PC-9 (cell line): ENCODE data around the gene ZFAND2B. TPM values are rescaled to one million over a fixed set of nuclear protein-coding genes. Genes with fewer than 3 reads are reported as not detected.

Experiments
- BruUV-seq: library from RNA; stranded (reverse); fragments of 400-500 nt; replicated peaks from 2 replicates; lab custom pipeline; 2021; lab: Mats Ljungman, UMichigan
- CTCF ChIA-PET: fragments of 300-600 bp; sonication (Branson Sonifier 250); formaldehyde crosslinking; loops from one replicate; lab custom pipeline; 2022; ENCODE audit warnings: antibody characterized with exemption; lab: Charles Lee
- POLR2A ChIA-PET: fragments of 300-600 bp; sonication (Branson Sonifier 250); formaldehyde crosslinking; loops from one replicate; lab custom pipeline; 2022; ENCODE audit warnings: antibody characterized with exemption; ENCODE audit not compliant: unreplicated experiment; lab: Charles Lee
- DNase-seq, 2 experiments: peaks; one replicate each; pipeline versions ENCODE4 v3.0.0 to v3.0.0-alpha.2; 2015 to 2022; ENCODE audit warnings: mixed read lengths in 1 of 2
- H2AFZ ChIP-seq: fragments of 200-600 bp; sonication (generic); 2 replicates; pipeline ENCODE4 v1.8.1; 2017; ENCODE audit warnings: antibody characterized with exemption
- H3F3A ChIP-seq: fragments of 200-600 bp; sonication (generic); 2 replicates; pipeline ENCODE4 v1.8.1; 2017; ENCODE audit warnings: antibody characterized with exemption, mild to moderate bottlenecking, low read depth; ENCODE audit not compliant: insufficient read depth
- H3K27ac ChIP-seq: fragments of 200-600 bp; sonication (generic); 2 replicates; pipeline ENCODE4 v1.6.1; 2016; ENCODE audit warnings: mixed run types
- H3K27me3 ChIP-seq: fragments of 200-600 bp; sonication (generic); 2 replicates; pipeline ENCODE4 v1.6.1; 2016; ENCODE audit warnings: low read depth, mixed run types; ENCODE audit not compliant: insufficient read depth
- H3K36me3 ChIP-seq: fragments of 200-600 bp; sonication (generic); 2 replicates; pipeline ENCODE4 v1.6.1; 2016; ENCODE audit warnings: low read depth, mixed run types
- H3K4me1 ChIP-seq: fragments of 200-600 bp; sonication (generic); replicated peaks from 2 replicates; pipeline ENCODE4 v1.6.1; 2016; ENCODE audit warnings: mixed run types; ENCODE audit not compliant: insufficient read depth
- H3K4me2 ChIP-seq: fragments of 200-600 bp; sonication (generic); 2 replicates; pipeline ENCODE4 v1.6.1; 2017; ENCODE audit warnings: mixed run types
- H3K4me3 ChIP-seq: fragments of 200-600 bp; sonication (generic); 2 replicates; pipeline ENCODE4 v1.6.1; 2016; ENCODE audit warnings: mixed run types
- H3K79me2 ChIP-seq: fragments of 200-600 bp; sonication (generic); 2 replicates; pipeline ENCODE4 v1.6.1; 2017; ENCODE audit warnings: low read depth, mixed run types
- H3K9me2 ChIP-seq: fragments of 200-600 bp; sonication (generic); 2 replicates; pipeline ENCODE4 v1.8.1; 2017; ENCODE audit warnings: mild to moderate bottlenecking; ENCODE audit not compliant: insufficient read depth
- H3K9me3 ChIP-seq: fragments of 200-600 bp; sonication (generic); 2 replicates; pipeline ENCODE4 v1.8.1; 2016; ENCODE audit warnings: low read depth; ENCODE audit not compliant: insufficient read depth
- H4K20me1 ChIP-seq: fragments of 200-600 bp; sonication (generic); 2 replicates; pipeline ENCODE4 v1.8.1; 2017; ENCODE audit not compliant: insufficient read depth
- CTCF ChIP-seq: fragments of 200-600 bp; sonication (generic); conservative IDR thresholded peaks from 2 replicates; pipeline ENCODE4 v1.6.1; 2017; ENCODE audit warnings: mixed run types, antibody characterized with exemption, mild to moderate bottlenecking, moderate library complexity
- EZH2 ChIP-seq: fragments of 200-600 bp; sonication (generic); IDR thresholded peaks from 2 replicates; pipeline ENCODE4 v1.8.0; 2017; ENCODE audit warnings: antibody characterized with exemption, low read depth
- intact Hi-C: fragments of 100-400 bp; cut with micrococcal nuclease; formaldehyde crosslinking; loops from one replicate; pipeline ENCODE4 v1.10.0; 2022; ENCODE audit not compliant: unreplicated experiment
- total RNA-seq: library from RNA; stranded (reverse); gene quantifications from 2 replicates; pipeline ENCODE4 v1.2.3, GENCODE V29; 2021

The ZFAND2B gene
- total RNA-seq, 1 experiment from 2014 or later = 24.6 TPM

DNA sequence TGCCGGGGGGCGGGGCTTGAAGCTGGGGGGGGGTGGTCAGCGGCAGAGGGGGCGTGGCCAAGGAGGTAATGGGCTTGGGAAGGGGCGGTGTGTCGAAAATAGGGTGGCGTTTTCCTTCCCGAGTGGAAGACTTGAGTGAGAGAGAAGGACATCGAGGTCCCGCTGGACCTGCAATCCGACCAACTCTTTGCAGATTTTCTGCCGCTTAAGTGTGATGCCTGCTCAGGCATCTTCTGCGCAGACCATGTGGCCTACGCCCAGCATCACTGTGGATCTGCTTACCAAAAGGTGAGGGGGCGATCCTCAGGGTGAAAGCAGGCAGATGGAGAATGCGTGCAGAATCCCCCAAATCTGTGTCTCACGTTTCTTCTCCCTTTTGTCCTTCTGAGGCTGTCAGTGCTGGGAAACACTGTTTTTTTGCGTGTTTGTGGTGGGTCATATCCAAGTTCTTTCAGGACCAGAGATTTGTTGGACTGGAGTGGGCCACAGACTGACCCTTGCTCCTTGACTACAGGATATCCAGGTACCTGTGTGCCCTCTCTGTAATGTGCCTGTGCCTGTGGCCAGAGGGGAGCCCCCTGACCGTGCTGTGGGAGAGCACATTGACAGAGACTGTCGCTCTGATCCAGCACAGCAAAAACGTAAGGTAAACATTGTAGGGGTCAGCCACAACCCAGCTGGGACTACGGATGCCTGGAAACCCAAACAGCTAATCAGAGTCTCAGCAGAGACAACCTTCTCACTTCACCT, 727 bp downstream of the ZFAND2B start:
- intact Hi-C loops = loop anchor here (2.0 kb wide), 2 partner anchors 31 to 71 kb away; partner anchors contain the start of genes CNPPD1 and DNAJB2
- Histone ChIP-seq H3K27me3 (no peaks in the 10 kb centered on the region), H3K4me3 (peak overlapping the region; percentile 78), H3K4me1 (peaks cover 18% of the 10 kb centered on the region), H3K79me2 (no peaks in the 10 kb centered on the region), H3K27ac (0 out of 2 replicates have a peak overlapping the region, but pooled peaks have one; percentile 16), H3K9me2 (no peaks in the 10 kb centered on the region), H3K9me3 (no peaks in the 10 kb centered on the region), H3F3A (peaks cover 14% of the 10 kb centered on the region; the same call in 1 of the 2 replicates), H4K20me1 (no peaks in the 10 kb centered on the region), H3K4me2 (peak overlapping the region; percentile 100), H3K36me3 (no peaks in the 10 kb centered on the region), H2AFZ (no peak overlapping the region)
- POLR2A ChIA-PET = interaction anchor here (0.5 to 1.1 kb wide), 4 partner anchors 10 to 206 kb away, joined by 3 to 17 read pairs (median 4); partner anchors contain the start of gene ATG9A
- DNase-seq = no peak
- TSS peak; percentile 62 for BruUV-seq
- CTCF ChIA-PET = interaction anchor here (0.6 kb wide), 1 partner anchor 132 kb away, joined by 9 read pairs; no protein-coding TSS in a partner anchor
- TF ChIP-seq EZH2 (no peak), CTCF (no peak)

DNA sequence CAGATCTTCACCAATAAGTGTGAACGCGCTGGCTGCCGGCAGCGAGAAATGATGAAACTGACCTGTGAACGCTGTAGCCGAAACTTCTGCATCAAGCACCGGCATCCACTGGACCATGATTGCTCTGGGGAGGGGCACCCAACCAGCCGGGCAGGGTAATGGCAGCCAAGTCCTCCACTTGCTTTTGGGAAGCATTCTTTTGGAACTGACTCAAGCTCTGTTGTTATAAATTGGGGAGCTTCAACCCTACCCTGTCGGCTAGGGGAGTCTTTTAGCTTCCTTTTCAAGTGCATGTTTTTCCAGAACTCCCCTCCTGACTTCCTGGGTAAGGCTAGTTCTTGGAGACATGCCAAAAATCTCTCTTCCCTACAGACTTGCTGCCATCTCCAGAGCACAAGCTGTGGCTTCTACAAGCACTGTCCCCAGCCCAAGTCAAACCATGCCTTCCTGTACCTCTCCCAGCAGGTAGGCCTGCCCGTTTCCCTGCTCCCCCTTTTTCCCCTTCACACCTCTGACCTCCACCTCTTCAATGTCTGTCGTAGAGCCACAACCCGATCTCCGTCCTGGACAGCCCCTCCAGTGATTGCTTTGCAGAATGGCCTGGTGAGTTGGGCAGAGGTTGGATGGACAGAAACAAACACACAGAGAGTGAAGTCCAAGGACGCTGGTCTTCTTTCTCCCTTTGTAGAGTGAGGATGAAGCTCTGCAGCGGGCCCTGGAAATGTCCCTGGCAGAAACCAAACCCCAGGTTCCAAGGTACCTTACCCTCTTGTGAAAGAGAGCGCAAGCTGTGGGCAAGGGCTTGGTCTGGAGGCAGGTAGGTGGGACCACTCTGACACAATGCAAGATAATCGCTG, 1.5 kb downstream of the ZFAND2B start:
- CTCF ChIA-PET = interaction anchor here (0.6 kb wide), 1 partner anchor 128 kb away, joined by 3 read pairs; no protein-coding TSS in a partner anchor

More for the DNA sequence above, 1.5 kb downstream of the ZFAND2B start:
- POLR2A ChIA-PET = interaction anchor here (1.1 kb wide), 1 partner anchor 10 kb away, joined by 17 read pairs; no protein-coding TSS in a partner anchor
- TF ChIP-seq EZH2 (no peak), CTCF (no peak)
- no peaks in the 10 kb centered on the region for H3K36me3 ChIP-seq
- peaks cover 18% of the 10 kb centered on the region for H3K4me1 ChIP-seq
- DNase-seq = peak in 1 of 2 experiments; percentile 54
- no peak overlapping the region for H2AFZ ChIP-seq
- no peaks in the 10 kb centered on the region for H3K9me3 ChIP-seq
- no peaks in the 10 kb centered on the region for H3K9me2 ChIP-seq
- intact Hi-C loops = loop anchor here (1.0 to 2.0 kb wide), 3 partner anchors 9 to 71 kb away; partner anchors contain the start of genes CNPPD1 and DNAJB2
- 0 out of 2 replicates have a peak overlapping the region, but pooled peaks have one; percentile 16 for H3K27ac ChIP-seq
- H3K4me3 ChIP-seq = peak overlapping the region; percentile 78; the same call in 1 of the 2 replicates
- peaks cover 14% of the 10 kb centered on the region; the same call in 1 of the 2 replicates for H3F3A ChIP-seq
- no TSS peak for BruUV-seq
- H3K79me2 ChIP-seq = no peaks in the 10 kb centered on the region
- no peaks in the 10 kb centered on the region for H4K20me1 ChIP-seq
- H3K4me2 ChIP-seq = peak overlapping the region; percentile 100
- no peaks in the 10 kb centered on the region for H3K27me3 ChIP-seq
